Activated CD4-positive, CD25-positive, alpha-beta regulatory T cell treated with anti-CD3 and anti-CD28 coated beads, Interleukin-2, amount 50 U/mL, for 16 hours (primary cell): Measurements from ENCODE around the gene RUSF1.
"Not testable (repeated sequence)": the region's sequence is repeated elsewhere in the genome, so short reads cannot be mapped to it uniquely, and the experiment has no call there.

ENCODE experiments used
- DNase-seq: peaks from one replicate; pipeline ENCODE4 v3.0.0-alpha.2; 2020; ENCODE audit warnings: low read depth, low spot score

The RUSF1 gene

GRCh38 chr16:31452631-31453106 lies 55.5 kb downstream of the RUSF1 start:
- DNase-seq: no peak

DNA sequence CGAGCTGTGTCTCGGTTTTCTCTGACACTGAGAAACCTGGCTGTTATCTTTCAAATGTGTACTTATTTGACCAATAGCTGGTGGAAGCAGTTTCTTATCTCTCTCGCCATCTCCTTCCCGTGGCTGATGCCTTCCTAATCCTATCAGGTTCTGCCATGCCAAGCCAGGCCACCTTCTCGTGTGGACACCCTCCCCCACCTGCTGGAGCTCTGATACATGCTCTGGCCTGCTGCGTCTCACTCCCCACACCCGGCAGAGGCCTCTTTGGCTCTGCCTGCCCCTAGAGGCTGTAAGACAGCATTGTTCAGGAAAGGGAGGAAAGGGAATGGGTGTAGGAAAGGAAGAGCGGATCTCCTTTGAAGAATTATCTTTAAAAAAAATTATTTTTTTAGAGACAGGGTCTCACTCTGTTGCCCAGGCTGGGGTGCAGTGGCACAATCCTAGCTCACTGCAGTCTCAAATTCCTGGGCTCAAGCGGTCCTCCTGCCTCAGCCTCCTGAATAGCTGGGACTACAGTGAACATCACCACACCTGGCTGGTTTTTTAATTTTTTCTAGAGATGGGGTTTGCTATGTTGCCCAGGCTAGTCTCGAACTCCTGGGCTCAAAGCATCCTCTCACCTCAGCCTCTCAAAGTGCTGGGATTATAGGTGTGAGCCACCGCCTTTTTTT lies 56.4 kb downstream of the RUSF1 start:
- no peak for DNase-seq

DNA sequence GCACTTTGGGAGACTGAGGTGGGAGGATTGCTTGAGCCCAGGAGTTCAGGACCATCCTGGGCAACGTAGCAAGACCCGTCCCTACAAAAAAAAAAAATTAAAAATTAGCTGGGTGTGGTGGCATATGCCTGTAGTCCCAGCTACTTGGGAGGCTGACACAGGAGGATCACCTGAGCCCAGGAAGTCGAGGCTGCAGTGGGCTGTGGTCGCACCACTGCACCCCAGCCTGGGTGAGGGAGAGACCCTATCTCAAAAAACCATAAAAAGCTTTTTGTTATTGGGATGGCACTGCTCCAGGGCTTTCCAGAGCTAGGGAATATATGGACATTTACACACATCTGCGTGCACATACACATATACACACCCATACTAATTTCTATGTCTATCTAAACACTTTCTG lies 57.0 kb downstream of the RUSF1 start:
- no peak for DNase-seq

- not testable (repeated sequence) for DNase-seq
Measured at GRCh38 chr16:31445931-31446330, 62.3 kb downstream of the RUSF1 start.

DNA sequence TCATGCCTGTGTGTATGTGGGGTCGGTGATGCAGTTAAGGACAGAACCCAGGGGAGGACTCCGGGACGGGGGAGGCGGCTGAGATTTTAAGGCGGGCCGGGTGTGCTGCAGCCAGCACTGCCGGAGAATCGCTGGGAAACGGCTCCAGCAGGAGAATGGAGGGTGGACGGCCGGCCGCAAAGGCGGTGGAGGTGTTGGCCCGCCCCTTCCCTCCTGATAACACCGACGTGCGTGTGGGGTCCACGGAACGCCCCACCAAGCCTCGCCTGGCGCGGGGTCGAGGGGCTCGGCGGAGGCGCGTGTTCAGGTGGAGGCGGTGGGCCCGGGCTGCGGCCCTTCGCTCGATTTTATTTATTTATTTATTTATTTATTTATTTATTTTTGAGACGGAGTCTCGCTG lies 66.2 kb downstream of the RUSF1 start:
- no peak for DNase-seq

- DNase-seq: no peak
Measured at GRCh38 chr16:31440516-31441184, 67.5 kb downstream of the RUSF1 start.

- no peak for DNase-seq
Measured at GRCh38 chr16:31439519-31439918, 68.7 kb downstream of the RUSF1 start.
